ENCODE measurements around the gene ABCB8.

Gene ABCB8

DNA sequence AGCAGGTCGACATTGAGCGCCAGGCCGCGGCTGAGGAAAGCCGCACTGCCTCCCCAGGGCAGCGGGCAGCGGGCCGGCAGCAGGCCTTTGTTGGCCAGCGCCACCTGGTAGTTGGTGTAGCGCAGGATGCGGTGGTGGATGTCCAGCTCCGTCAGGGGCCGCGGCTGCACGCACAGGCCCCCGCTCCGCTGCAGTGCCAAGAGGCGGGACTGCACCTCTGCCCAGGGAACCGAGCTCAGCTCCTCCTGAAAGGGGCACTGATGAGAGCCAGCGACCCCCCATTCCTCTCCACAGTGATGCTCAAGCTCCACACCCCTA lies 9.2 kb upstream of the ABCB8 start:
- peaks cover 18% of the 10 kb centered on the region for H3K27me3 ChIP-seq (ENCODE audit: insufficient read depth, poor library complexity, severe bottlenecking)
- no peak for DNase-seq (ENCODE audit: low read depth in 1 of 2, low spot score in 1 of 2)
- H3K4me3 ChIP-seq (replicated peaks; ENCODE audit: insufficient read depth, low read length) = no peak overlapping the region
- TF ChIP-seq POLR2AphosphoS5 (IDR thresholded peaks at IDR 0.05; ENCODE audit: low read depth) (no peak), SPI1 (IDR thresholded peaks at IDR 0.05; ENCODE audit: borderline replicate concordance, low read depth) (no peak), GABPA (IDR thresholded peaks at IDR 0.05; ENCODE audit: low read depth) (no peak), REST (IDR thresholded peaks at IDR 0.05; ENCODE audit: insufficient replicate concordance, low read depth) (no peak)
- TF ChIP-seq, protein P1, sequence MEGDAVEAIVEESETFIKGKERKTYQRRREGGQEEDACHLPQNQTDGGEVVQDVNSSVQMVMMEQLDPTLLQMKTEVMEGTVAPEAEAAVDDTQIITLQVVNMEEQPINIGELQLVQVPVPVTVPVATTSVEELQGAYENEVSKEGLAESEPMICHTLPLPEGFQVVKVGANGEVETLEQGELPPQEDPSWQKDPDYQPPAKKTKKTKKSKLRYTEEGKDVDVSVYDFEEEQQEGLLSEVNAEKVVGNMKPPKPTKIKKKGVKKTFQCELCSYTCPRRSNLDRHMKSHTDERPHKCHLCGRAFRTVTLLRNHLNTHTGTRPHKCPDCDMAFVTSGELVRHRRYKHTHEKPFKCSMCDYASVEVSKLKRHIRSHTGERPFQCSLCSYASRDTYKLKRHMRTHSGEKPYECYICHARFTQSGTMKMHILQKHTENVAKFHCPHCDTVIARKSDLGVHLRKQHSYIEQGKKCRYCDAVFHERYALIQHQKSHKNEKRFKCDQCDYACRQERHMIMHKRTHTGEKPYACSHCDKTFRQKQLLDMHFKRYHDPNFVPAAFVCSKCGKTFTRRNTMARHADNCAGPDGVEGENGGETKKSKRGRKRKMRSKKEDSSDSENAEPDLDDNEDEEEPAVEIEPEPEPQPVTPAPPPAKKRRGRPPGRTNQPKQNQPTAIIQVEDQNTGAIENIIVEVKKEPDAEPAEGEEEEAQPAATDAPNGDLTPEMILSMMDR (IDR thresholded peaks at IDR 0.05; ENCODE audit: insufficient read depth, low read length) = no peak
- no peak overlapping the region for H3K27ac ChIP-seq (replicated peaks)

DNA sequence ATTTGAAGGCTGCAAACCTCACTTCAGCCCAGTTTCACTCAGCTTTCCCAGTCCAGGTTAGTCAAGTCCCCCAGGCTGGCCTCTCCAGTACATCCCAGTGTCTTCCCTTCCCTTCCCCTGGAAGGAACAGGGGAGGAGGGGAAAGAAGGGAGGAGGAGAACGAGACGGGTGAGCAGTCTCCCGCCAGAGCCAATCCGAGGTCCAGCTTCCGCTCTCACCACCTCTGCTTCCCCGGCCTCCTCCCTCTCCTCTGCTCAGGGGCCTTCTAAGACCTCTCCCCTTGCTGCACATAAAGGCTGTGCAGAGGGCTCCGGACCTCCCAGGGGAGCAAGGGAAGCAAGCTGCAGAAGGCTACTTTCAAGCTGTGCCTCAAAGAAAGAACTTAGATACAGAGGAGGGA lies 8.0 kb upstream of the ABCB8 start:
- Histone ChIP-seq H3K27ac (replicated peaks) (no peak overlapping the region), H3K4me3 (replicated peaks; ENCODE audit: insufficient read depth, low read length) (no peak overlapping the region), H3K27me3 (ENCODE audit: insufficient read depth, poor library complexity, severe bottlenecking) (peaks cover 18% of the 10 kb centered on the region)
- no peak for TF ChIP-seq REST (IDR thresholded peaks at IDR 0.05; ENCODE audit: insufficient replicate concordance, low read depth)
- TF ChIP-seq, protein P1 (IDR thresholded peaks at IDR 0.05; ENCODE audit: insufficient read depth, low read length) = no peak
- TF ChIP-seq SPI1 (IDR thresholded peaks at IDR 0.05; ENCODE audit: borderline replicate concordance, low read depth) = no peak
- no peak for TF ChIP-seq GABPA (IDR thresholded peaks at IDR 0.05; ENCODE audit: low read depth)
- TF ChIP-seq POLR2AphosphoS5 (IDR thresholded peaks at IDR 0.05; ENCODE audit: low read depth) = no peak
- no peak for DNase-seq (ENCODE audit: low read depth in 1 of 2, low spot score in 1 of 2)

- Histone ChIP-seq H3K4me3 (replicated peaks; ENCODE audit: insufficient read depth, low read length) (no peak overlapping the region), H3K27me3 (ENCODE audit: insufficient read depth, poor library complexity, severe bottlenecking) (peaks cover 18% of the 10 kb centered on the region), H3K27ac (replicated peaks) (no peak overlapping the region)
- TF ChIP-seq SPI1 (IDR thresholded peaks at IDR 0.05; ENCODE audit: borderline replicate concordance, low read depth) (no peak), POLR2AphosphoS5 (IDR thresholded peaks at IDR 0.05; ENCODE audit: low read depth) (no peak), REST (IDR thresholded peaks at IDR 0.05; ENCODE audit: insufficient replicate concordance, low read depth) (no peak), GABPA (IDR thresholded peaks at IDR 0.05; ENCODE audit: low read depth) (no peak)
- TF ChIP-seq, protein P1 (IDR thresholded peaks at IDR 0.05; ENCODE audit: insufficient read depth, low read length) = no peak
- DNase-seq (ENCODE audit: low read depth in 1 of 2, low spot score in 1 of 2) = no peak
These were observed 5.0 kb upstream of the ABCB8 start for GRCh38 chr7:151023232-151023631.
